GM19035 (cell line): Measurements from ENCODE around the gene YIPF3.
A peak's percentile ranks its signal among the peaks of the same experiment; 100 is the strongest.
"Not testable (repeated sequence)": the region's sequence is repeated elsewhere in the genome, so short reads cannot be mapped to it uniquely, and the experiment has no call there.

Source experiments
- ATAC-seq: cut with Tn5 transposase; IDR thresholded peaks from one replicate; pipeline ENCODE4 v1.9.1; 2021; ENCODE audit not compliant: unreplicated experiment

YIPF3 gene

DNA sequence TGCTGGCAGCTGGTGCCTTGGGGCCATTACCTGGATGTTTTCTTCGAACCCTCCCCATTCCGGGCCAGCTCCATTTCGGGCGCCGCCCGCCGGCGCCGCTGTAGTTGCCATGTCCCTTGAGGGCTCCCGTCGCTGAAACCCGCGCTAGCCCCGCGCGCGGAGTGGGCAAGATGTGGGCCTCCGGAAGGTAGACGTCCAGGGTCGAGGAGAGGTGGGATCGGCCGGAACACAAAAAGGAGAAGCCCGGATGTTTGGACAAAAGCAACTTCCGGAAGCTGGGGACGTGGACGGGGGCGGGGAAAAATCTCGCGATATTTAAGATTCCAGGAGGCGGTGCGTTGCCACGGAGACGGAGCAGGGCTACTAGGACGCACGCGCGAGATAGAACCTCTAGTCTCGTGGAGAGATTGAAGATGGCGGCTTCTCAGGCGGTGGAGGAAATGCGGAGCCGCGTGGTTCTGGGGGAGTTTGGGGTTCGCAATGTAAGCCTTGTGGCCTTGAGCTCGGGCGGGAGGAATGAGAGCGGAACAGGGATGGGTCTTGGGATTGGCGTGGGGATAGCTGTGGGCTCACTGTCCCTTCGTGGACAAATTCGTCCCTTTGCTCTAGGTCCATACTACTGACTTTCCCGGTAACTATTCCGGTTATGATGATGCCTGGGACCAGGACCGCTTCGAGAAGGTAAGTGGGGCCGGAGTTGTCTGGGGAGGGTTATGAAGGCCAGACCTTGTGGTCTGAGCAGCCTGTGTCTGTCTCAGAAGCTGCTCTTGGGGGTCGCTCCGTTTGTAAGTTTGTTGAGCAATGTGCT is at the start of gene YIPF3, which contains the start of gene POLR1C:
Gene YIPF3, minus strand, starts transcription at position 230 of the 808 bp plus-strand sequence. Its CDS starts 119 bp downstream, at position 111.
Gene POLR1C, plus strand, starts transcription at position 393 of the 808 bp plus-strand sequence. Its CDS starts 21 bp downstream, at position 414.
- ATAC-seq = peak; percentile 92

DNA sequence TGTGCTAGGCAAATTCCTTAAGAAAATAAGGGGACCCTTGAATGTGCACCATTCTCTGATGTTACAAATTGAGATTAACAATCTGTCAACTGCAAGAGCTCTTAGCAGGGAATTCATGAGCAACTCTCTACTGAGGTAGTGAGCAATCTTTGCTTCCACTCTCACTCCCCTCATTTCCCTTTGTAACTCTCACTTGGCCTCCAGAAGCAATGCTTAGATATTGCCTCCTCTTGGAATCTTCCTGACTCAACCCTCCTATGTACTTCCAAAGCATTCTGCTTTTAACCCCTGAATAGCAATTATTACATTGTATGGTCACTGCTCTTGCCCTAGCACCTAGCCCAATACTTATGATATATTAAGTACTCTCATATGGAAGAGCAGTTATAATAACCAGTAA is 42.6 kb upstream of the YIPF3 start:
- ATAC-seq = no peak

DNA sequence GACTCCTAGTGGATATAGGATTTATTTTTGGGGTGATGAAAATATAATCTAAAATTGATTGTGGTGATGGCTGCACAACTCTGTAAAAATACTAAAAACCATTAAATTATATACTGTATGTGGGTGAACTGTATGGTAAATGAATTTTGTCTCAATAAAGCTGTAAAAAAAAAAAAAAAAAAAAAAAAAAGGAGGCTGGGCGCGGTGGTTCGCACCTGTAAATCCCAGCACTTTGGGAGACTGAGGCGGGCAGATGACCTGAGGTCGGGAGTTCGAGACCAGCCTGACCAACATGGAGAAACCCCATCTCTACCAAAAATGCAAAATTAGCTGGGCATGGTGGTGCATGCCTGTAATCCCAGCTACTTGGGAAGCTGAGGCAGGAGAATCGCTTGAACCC is 40.9 kb upstream of the YIPF3 start:
- not testable (repeated sequence) for ATAC-seq

DNA sequence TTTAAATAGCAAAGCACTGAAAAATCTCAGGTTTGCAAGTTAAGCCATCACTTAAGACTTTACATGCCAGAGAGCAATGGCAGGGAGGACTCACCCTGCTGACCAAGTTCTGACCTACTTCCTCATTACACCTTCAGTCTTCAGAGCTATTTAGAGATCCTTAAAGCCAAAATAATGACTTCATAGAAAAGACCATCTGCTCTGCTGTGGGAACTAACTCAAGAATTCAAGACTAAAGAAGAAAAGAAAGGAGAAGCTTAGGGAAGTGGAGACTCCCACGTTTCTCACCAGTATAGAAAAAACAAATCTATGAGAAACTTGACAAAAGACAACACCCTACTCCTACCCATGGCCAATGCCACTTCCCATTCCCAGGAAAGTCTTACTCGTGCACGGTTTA is 30.5 kb upstream of the YIPF3 start:
- ATAC-seq = no peak

DNA sequence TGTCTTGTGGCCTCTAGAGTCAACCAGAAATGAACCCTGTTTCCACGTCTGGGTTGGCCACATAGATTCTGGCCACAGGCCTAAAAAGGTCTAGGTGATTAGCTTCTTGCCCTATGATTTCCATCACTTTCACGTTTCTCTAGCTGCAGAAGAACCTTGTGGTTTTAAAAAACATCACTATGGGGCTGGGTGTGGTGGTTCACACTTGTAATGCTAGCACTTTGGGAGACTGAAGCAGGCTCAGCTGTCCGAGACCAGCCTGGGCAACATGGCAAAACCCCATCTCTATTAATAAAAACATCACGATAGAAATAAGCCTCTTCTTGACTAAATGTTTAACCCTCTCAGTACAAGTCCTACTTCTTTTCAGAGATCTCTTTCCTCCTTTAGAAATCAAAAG is 27.7 kb upstream of the YIPF3 start:
- no peak for ATAC-seq

DNA sequence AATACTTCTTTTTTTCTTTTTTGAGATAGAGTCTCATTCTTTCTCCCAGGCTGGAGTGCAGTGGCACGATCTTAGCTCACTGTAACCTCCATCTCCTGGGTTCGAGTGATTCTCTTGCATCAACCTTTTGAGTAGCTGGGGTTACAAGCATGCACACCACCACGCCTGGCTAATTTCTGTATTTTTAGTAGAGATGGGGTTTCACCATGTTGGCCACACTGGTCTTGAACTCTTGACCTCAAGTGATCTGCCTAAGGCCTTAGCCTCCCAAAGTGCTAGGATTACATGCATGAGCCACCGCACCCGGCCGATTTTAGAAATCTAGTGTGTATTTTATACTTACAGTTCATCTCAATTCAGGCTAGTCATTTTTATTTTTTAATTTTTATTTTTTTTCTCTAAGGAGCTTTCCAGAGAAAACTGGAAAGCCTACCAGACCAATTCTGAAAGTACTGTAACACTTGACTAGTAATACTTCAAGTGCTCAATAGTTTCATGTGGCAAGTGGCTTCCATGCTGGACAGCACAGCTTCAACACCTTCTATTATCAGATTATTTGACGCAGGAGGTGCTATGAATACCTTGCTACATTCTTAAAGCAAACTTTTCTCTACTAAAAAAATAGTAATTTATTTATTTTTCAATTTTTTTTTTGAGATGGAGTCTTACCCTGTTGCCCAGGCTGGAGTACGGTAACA is 25.2 kb upstream of the YIPF3 start:
- no peak for ATAC-seq

DNA sequence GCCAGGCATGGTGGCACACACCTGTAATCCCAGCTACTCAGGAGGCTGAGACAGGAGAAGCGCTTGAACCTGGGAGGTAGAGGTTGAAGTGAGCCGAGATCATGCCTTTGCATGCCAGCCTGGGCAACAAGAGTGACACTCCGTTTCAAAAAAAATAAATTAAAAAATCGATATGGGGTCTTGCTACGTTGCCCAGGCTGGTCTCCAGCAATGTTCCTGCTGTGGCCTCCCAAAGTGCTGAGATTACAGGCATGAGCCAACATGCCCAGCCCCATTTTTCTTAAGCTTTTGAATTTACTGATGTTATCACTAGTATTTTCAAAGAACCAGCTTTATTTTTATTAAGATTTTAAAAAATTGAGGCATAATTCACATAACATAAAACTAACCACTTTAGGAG is 23.8 kb upstream of the YIPF3 start:
- no peak for ATAC-seq

DNA sequence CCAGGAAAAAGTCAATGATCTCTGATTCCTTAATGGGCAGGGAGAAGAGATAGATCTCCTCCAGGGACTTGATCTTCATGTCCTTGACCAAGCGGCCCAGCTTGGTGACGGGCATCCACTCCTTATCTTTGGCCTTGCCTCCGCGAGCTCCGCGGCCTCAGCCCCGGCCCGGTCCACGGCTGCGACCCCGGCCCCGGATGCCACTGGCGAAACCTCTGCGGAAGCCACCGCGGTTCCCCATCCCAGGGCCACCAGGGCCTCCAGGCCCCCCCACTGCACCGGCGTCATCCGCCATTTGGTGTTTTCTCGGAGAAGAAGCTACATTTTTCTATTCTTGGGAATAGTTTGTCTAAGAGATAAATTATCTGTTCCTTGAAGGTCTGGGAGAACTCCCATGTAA is 22.7 kb upstream of the YIPF3 start:
- not testable (repeated sequence) for ATAC-seq

DNA sequence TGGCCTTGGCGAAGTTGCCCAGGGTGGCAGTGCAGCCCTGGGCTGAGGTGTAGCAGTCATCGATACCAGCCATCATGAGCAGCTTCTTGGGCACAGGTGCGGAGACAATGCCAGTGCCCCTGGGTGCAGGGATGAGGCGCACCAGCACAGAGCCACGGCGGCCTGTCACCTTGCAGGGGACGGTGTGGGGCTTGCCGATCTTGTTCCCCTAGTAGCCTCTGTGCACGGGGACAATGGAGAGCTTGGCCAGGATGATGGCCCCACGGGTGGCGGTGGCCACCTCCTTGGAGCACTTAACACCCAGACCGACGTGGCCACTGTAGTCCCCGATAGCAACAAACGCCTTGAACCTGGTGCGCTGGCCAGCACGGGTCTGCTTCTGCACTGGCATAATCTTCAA is 22.3 kb upstream of the YIPF3 start:
- not testable (repeated sequence) for ATAC-seq

DNA sequence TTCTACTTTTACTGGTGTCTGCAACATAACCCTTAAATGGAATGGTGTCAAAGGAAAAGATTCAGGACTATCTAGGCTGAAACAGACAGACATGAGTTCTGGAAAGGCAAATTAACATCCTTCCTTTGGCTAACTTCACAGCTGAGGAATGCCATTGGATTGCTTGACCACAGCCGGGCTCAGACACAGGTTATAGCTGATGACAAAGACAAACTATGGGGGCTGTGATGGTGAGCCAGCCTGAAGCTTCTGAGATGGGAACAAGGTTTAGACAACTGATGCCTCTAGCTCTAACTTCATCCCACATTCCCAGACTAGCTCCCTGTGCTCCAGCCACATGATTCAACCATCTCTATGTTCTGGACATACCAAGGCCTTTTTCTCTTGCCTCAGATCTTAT is 15.5 kb upstream of the YIPF3 start:
- ATAC-seq = no peak

DNA sequence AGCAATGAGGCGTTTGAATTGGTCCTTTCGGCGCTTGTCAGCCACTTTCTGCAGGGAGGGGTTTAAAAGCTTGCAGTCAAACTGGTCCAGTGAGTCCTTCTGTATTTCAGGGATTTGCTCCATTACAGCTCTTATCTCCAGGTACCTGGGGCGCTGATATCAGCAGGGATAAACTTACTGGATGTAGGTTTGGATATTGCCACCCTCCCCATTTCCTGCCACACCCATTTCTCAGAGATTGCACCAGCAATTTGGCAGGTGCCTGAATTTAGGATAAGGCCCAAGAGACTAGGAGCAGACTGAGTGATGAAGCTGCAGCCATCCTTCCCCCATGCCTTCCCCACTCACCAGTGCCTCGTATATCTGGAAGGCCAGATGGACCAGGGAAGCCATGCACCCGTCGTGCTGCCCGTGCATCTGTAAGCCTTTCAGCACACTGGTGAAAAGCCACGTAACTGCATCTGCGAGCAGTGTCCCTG is 7.8 kb upstream of the YIPF3 start:
- ATAC-seq = no peak

DNA sequence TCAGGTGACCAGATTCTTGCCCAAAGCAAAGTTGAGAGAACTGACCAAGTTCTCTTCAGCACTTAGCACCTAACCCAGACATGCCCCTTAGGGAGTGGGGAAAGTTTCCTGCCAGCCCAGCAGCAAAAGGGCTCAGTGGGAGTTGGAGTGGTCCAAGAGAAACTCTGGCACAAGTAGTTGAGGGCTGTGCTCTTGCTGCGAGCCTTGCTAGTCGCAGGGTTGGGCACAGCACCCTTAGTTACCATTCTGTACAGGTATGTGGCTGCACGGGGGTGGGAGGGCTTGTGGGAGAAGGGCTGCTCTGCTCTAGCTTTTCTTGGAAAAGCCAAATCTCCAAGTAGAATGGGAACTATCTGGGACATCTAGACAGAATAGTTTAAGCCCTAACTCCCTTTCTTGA is 6.6 kb upstream of the YIPF3 start:
- no peak for ATAC-seq

DNA sequence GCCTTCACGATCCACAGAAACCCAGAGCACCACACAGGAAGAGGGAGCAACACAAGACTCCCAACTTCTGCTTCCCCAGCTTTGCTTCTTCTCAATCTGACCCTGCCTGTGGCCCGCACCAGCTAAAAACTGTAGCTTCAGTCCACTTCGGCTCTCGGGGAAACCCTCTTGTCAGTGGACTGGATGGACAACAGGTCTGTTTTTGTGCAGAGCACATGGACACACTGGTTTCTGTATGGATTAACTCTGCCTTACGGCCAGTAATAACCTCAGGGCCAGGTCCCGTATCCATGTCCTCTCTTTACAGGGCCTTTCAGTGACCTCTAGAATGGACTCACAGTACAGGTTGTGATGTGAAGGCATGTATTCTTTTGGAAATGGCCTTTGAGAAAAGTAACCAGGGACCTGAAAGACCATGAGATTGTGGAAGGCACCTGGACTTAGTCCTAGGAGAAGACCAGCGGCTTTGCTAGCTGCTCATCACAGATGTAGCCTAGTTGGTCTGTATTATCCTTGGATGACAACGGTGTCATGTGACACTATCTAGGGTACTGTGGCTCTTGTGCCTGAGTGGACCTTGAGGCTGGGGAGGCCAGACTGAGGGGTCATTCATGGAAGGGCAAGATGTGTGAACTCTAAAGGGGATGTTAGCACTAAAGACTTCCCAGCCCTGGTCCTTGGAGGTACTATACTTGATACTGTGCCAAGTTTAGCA is 6.0 kb upstream of the YIPF3 start:
- ATAC-seq = no peak

DNA sequence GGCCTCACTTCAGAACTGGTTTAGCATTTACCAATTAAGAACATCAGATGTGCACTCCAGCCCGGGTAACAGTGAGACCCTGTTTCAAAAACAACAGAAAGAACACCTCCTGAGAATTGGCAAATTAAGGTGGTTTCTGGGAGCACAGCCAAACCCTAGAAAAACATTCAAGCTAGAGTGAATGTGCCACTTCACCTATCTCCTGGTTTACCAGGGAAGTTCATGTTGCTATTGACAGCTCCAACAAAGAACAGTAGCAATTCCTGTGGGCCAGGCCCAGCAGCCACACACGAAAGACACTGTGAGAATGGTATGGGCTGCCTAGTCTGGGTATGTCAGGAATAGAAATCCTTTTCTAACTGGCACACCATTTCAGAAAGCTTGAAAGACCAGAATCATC is 5.1 kb upstream of the YIPF3 start:
- no peak for ATAC-seq

DNA sequence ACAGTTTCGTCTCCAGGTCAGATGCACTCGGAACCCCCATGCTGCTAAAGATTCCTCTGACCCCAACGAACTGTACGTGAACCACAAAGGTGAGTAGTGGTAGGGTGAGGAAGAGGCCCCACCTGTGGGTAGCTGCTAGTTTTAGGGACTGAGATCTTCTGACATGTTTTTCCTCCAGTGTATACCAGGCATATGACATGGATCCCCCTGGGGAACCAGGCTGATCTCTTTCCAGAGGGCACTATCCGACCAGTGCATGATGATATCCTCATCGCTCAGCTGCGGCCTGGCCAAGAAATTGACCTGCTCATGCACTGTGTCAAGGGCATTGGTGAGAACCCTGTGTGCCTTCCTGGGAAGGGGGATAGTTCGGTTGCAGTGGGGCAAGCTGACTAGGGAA is 3.4 kb upstream of the YIPF3 start:
- ATAC-seq = no peak

DNA sequence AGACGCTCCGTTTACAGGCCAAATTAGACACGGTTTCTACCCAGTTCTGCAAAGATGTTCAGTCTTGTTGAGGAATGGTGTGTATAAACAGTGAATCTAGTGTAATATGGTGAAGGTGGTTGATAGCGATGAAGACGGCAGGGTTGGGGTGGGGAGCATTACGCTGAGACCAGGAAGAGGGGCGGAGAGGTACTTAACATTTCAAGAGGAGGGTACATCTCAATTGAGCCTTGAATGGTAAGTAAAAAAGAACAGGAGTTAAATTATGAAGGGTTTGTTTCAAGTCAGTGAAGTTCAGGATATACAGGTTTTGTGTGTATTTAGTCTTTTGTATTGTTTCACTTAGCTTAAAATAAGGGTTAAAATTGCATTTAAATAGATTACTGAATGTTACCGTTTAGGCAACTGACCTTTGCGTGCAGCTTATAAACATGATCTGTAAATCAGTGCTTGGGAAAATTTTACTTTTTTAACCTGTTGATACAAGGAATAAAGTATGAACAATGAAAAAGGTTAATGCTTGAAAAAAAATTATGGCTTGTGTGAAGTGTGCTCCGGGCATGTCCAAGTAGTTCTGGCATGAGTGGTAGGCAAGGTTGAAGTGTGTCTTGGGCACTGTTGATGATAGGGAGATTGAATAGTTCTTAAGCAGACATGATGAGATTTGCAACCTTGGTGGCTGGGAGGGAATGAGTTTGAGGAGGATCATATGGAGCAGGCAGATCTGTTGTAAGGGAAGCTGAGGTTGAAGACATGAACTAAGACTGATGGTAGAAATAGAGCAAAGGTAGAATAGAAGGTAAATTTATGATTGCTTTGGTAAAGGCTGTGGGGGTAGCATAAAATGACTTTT is 1.0 kb upstream of the YIPF3 start:
- no peak for ATAC-seq

DNA sequence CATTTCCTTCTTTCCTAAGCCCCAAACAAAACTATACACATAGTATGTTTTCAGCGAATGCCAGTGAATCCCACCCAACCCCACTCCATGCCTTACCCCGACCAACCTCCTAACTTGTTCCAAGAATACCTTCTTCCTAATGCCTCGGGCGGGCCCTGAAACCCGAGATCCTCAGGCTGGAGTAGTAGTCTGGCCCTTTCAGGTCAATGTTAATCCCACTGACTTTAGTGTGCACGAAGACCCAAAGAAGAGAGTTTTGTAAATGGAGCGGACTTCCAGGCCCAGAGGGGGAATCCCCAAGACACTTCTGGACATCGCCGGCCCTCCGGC is 394 bp downstream of the YIPF3 start:
- ATAC-seq = no peak

DNA sequence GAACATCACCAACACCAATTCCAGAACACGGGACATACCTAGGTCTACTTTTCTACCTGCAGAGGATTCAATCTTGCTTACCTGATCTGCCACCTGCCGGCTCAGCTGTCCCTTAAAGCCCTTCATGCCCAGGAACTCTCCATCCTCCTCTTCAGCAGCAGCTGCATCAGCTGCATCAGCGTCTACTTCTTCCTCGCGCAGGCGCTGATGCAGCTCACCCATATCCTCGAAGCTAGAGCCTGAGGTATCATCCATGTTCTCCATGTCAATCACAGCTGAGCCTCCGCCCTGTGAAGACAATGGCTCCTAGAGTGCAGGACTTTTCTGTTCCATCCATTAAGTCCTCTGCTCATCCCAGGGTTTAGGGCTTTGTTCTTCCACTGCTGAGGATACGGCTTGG is 918 bp downstream of the YIPF3 start:
- no peak for ATAC-seq

DNA sequence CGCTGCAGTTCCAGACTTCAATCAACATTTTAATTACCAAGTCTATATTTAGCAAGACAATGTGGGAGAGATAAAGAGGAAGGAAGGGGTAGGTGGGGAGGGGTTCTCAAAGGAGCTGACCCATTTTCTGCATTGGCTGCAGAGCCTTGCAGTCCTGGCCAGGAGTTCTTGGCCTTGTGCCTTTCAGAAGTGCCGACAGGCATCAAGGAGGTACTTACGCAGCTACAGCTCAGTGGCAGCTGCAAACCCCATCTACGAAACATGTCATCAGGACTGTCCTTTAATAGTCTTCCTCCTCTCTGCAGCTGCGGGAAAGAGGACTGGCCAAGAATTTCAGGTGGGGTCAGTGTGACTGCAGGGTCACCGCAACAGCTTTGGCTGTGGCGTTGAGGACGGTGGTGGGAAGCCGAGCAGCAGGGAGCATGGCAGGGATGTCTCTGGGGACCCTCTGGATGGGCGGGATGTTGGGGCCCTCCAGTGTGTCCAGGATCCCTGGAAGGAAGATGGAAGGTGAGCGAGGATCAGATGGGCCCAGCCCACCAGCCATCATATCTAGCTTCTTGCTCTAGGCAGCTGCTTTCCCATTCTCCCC is 4.8 kb downstream of the YIPF3 start:
- no peak for ATAC-seq

DNA sequence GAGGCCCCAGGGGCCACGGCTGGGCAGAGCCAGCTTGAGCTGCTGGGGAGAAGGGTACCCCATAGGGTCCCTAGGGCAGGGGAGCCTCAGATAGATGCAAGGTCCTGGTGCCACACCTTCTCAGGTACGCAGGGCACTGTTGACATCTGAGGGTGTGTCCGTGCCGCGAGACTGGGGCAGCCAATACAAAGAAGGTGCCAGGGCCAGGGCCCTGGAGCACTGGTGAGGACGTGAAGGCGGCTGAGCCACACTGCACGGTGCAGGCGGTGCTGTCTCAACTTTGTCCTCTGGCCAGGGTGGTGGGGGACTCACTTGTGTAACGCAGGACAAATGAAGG is 5.9 kb downstream of the YIPF3 start:
- no peak for ATAC-seq
